ENCODE data around the gene CBR1. TPM values are rescaled to one million over a fixed set of nuclear protein-coding genes. Genes with fewer than 3 reads are reported as not detected.
A peak's percentile ranks its signal among the peaks of the same experiment; 100 is the strongest.

CBR1 gene
- total RNA-seq, 2 donors from 2014 or later: 73.4 to 80.5 TPM

GRCh38 chr21:36100971-36101641 is 31.3 kb downstream of the CBR1 start:
- intact Hi-C loops (cut with DNase I, micrococcal nuclease): no loop called here
- ATAC-seq: peak; percentile 31
- DNase-seq: no peak

GRCh38 chr21:36103434-36103833 is 33.6 kb downstream of the CBR1 start:
- DNase-seq (no peak), ATAC-seq (no peak)
- intact Hi-C loops (cut with DNase I, micrococcal nuclease): no loop called here

- DNase-seq (peak in 1 of 2 donors; percentile 56), ATAC-seq (peak; percentile 47)
- intact Hi-C loops (cut with DNase I, micrococcal nuclease): loop anchor here in 1 of 2 donors (5.0 kb wide), 1 partner anchor 47 kb away; no protein-coding TSS in a partner anchor
These were observed 34.8 kb downstream of the CBR1 start for GRCh38 chr21:36104317-36105300.

- ATAC-seq (no peak), DNase-seq (no peak)
- intact Hi-C loops (cut with DNase I, micrococcal nuclease): loop anchor here in 1 of 2 donors (5.0 kb wide), 1 partner anchor 48 kb away; no protein-coding TSS in a partner anchor
These were observed 35.6 kb downstream of the CBR1 start for GRCh38 chr21:36105327-36105842.

- intact Hi-C loops (cut with DNase I, micrococcal nuclease): loop anchor here in 1 of 2 donors (5.0 kb wide), 1 partner anchor 53 kb away; no protein-coding TSS in a partner anchor
- no peak for DNase-seq
- ATAC-seq: no peak
These were observed 40.0 kb downstream of the CBR1 start for GRCh38 chr21:36109868-36110267.

- no peak for DNase-seq
- intact Hi-C loops (cut with DNase I, micrococcal nuclease): no loop called here
- no peak for ATAC-seq
These were observed 41.4 kb downstream of the CBR1 start for GRCh38 chr21:36111238-36111637.

- DNase-seq (peak; percentile 89 to 90), ATAC-seq (peak; percentile 86)
- intact Hi-C loops (cut with DNase I, micrococcal nuclease): no loop called here
These were observed 44.0 kb downstream of the CBR1 start for GRCh38 chr21:36113647-36114428.

GRCh38 chr21:36115138-36115730 is 45.4 kb downstream of the CBR1 start:
- intact Hi-C loops (cut with DNase I, micrococcal nuclease): no loop called here
- DNase-seq (no peak), ATAC-seq (no peak)

GRCh38 chr21:36117286-36117741 is 47.5 kb downstream of the CBR1 start:
- ATAC-seq: no peak
- no peak for DNase-seq
- intact Hi-C loops (cut with DNase I, micrococcal nuclease): no loop called here

- intact Hi-C loops (cut with DNase I, micrococcal nuclease): no loop called here
- DNase-seq (no peak), ATAC-seq (no peak)
These were observed 50.6 kb downstream of the CBR1 start for GRCh38 chr21:36120304-36120888.

Other genes starting within 250 kb of the CBR1 start
- 10 to 100 TPM; 16.0 to 20.6 TPM for gene SETD4, start 9.5 kb upstream of the CBR1 start, total RNA-seq
- gene CBR3, start 65.1 kb downstream of the CBR1 start, total RNA-seq: 1 to 10 TPM; 1.3 to 2.2 TPM
- gene DOP1B, start 86.8 kb downstream of the CBR1 start, total RNA-seq: 10 to 100 TPM; 68.8 to 89.7 TPM